HepG2 (cell line): Measurements from ENCODE around the gene SPIRE1. TPM values are rescaled to one million over a fixed set of nuclear protein-coding genes. Genes with fewer than 3 reads are reported as not detected.

ENCODE experiments used
- EP300 ChIP-seq, 3 experiments: sonication (generic) in 1 of 3; formaldehyde crosslinking in 1 of 3; IDR thresholded peaks; 2 replicates each; pipeline versions ENCODE4 v1.5.1 to v1.6.1; 2011 to 2020; ENCODE audit warnings: low read depth in 2 of 3, low read length in 2 of 3, borderline replicate concordance in 1 of 3, improper control_type of control experiment in 1 of 3, mild to moderate bottlenecking in 1 of 3, missing genetic modification reagents in 1 of 3, moderate library complexity in 1 of 3
- GATAD1 ChIP-seq: IDR thresholded peaks from 2 replicates; pipeline ENCODE4 v1.6.1; 2016; ENCODE audit warnings: missing genetic modification reagents, missing compliant biosample characterization
- KAT7 ChIP-seq: IDR thresholded peaks from 2 replicates; pipeline ENCODE4 v1.6.1; 2018; ENCODE audit warnings: borderline replicate concordance, missing compliant biosample characterization
- LCORL ChIP-seq, 2 experiments: fragments of 450-650 bp in 1 of 2; sonication (generic) in 1 of 2; formaldehyde crosslinking in 1 of 2; IDR thresholded peaks; 2 replicates each; pipeline versions ENCODE4 v1.5.0 to v1.6.1; 2017 to 2020; ENCODE audit warnings: antibody characterized with exemption in 1 of 2, missing genetic modification reagents in 1 of 2
- MIER2 ChIP-seq: IDR thresholded peaks from 2 replicates; pipeline ENCODE4 v1.6.1; 2016; ENCODE audit warnings: missing biosample characterization, missing genetic modification reagents
- MIER3 ChIP-seq: IDR thresholded peaks from 2 replicates; pipeline ENCODE4 v1.6.1; 2016; ENCODE audit warnings: missing compliant biosample characterization, borderline replicate concordance
- NCOR1 ChIP-seq: fragments of 200-600 bp; sonication (generic); IDR thresholded peaks from 2 replicates; pipeline ENCODE4 v1.7.0; 2017; ENCODE audit warnings: antibody characterized with exemption, low read length, borderline replicate concordance
- NR2F6 ChIP-seq, 2 experiments: IDR thresholded peaks; 2 replicates each; pipeline ENCODE4 v1.6.1; 2016; ENCODE audit warnings: antibody characterized with exemption in 1 of 2, mild to moderate bottlenecking in 1 of 2
- RARG ChIP-seq: sonication (generic); formaldehyde crosslinking; IDR thresholded peaks from 2 replicates; pipeline ENCODE4 v1.4.0; 2020; ENCODE audit warnings: low read depth, mild to moderate bottlenecking, missing genetic modification reagents
- SKI ChIP-seq: fragments of 450-650 bp; IDR thresholded peaks from one replicate; pipeline ENCODE4 v1.6.1; 2018; ENCODE audit warnings: mild to moderate bottlenecking; ENCODE audit not compliant: partially characterized antibody
- SNAI1 ChIP-seq: sonication (generic); formaldehyde crosslinking; IDR thresholded peaks from 2 replicates; pipeline ENCODE4 v1.5.0; 2020; ENCODE audit warnings: mild to moderate bottlenecking, missing genetic modification reagents, borderline replicate concordance
- ZBTB40 ChIP-seq, 2 experiments: fragments of 450-650 bp in 1 of 2; sonication (generic) in 1 of 2; formaldehyde crosslinking in 1 of 2; IDR thresholded peaks; 2 replicates each; pipeline versions ENCODE4 v1.6.1 to v1.8.0; 2016 to 2022; ENCODE audit warnings: antibody characterized with exemption in 1 of 2, mild to moderate bottlenecking in 1 of 2, missing genetic modification reagents in 1 of 2
- ZBTB46 ChIP-seq: sonication (generic); formaldehyde crosslinking; IDR thresholded peaks from 2 replicates; pipeline ENCODE4 v1.4.0; 2020; ENCODE audit warnings: mild to moderate bottlenecking, missing genetic modification reagents, borderline replicate concordance
- ZNF44 ChIP-seq: sonication (generic); formaldehyde crosslinking; IDR thresholded peaks from 2 replicates; pipeline ENCODE4 v1.5.1; 2020; ENCODE audit warnings: mild to moderate bottlenecking, missing genetic modification reagents
- polyA plus RNA-seq, 8 experiments: library from polyadenylated mRNA; depleted of rRNA in 3 of 8; stranded (reverse) in 7 of 8; unstranded in 1 of 8; fragments of >200 nt; fragmentation: Illumina TruSeq in 4 of 8; extraction: Trizol in 4 of 8; gene quantifications; 2 replicates each; pipeline versions ENCODE4 v1.2.1 to v1.2.3, GENCODE V29; 2011 to 2016; ENCODE audit warnings: low read depth in 4 of 8, missing spikeins in 1 of 8, mixed read lengths in 1 of 8; ENCODE audit not compliant: insufficient read depth in 1 of 8
- total RNA-seq, 5 experiments: library from RNA; depleted of rRNA; stranded (reverse); fragments of >200 nt; fragmentation: Illumina TruSeq; extraction: Trizol; gene quantifications; 2 replicates each; pipeline ENCODE4 v1.2.3, GENCODE V29; 2016; ENCODE audit warnings: low read depth in 1 of 5
- TF ChIP-seq, protein P1 (sequence below): sonication (generic); formaldehyde crosslinking; IDR thresholded peaks from 2 replicates; pipeline ENCODE4 v1.4.0; 2020; ENCODE audit warnings: missing genetic modification reagents

The SPIRE1 gene
- total and polyA plus RNA-seq, 2 of the 13 experiments (the other 11 are each of a cell fraction or from before 2014, with no cell fraction given): 9.9 to 21.3 TPM

GRCh38 chr18:12595571-12596255, 62.2 kb downstream of the SPIRE1 start (continued):
- peak; percentile 94 for TF ChIP-seq NCOR1
- no peak for TF ChIP-seq SNAI1 (CRISPR knock-in tag)
- TF ChIP-seq GATAD1 (CRISPR knock-in tag): 0 out of 2 replicates have a peak, but pooled peaks have one; percentile 16
- TF ChIP-seq, protein P1, sequence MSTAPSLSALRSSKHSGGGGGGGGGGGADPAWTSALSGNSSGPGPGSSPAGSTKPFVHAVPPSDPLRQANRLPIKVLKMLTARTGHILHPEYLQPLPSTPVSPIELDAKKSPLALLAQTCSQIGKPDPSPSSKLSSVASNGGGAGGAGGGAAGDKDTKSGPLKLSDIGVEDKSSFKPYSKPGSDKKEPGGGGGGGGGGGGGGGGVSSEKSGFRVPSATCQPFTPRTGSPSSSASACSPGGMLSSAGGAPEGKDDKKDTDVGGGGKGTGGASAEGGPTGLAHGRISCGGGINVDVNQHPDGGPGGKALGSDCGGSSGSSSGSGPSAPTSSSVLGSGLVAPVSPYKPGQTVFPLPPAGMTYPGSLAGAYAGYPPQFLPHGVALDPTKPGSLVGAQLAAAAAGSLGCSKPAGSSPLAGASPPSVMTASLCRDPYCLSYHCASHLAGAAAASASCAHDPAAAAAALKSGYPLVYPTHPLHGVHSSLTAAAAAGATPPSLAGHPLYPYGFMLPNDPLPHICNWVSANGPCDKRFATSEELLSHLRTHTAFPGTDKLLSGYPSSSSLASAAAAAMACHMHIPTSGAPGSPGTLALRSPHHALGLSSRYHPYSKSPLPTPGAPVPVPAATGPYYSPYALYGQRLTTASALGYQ (CRISPR knock-in tag): peak; percentile 72
- peak; percentile 74; the same call in 1 of the 2 replicates for TF ChIP-seq MIER2 (CRISPR knock-in tag)
- peak; percentile 27 to 89; a peak in 2 of 4 replicates for TF ChIP-seq EP300 (IDR thresholded peaks at IDR 0.05; ENCODE audit: low read depth in 2 of 2, low read length in 2 of 2)
- TF ChIP-seq EP300 (CRISPR knock-in tag; IDR thresholded peaks at IDR 0.05; ENCODE audit: borderline replicate concordance): peak; percentile 81
- TF ChIP-seq ZBTB46 (CRISPR knock-in tag): no peak
- TF ChIP-seq ZNF44 (CRISPR knock-in tag): no peak
- no peak for TF ChIP-seq RARG (CRISPR knock-in tag)
- peak; percentile 86 for TF ChIP-seq NR2F6 (IDR thresholded peaks at IDR 0.05)
- peak; percentile 87 for TF ChIP-seq NR2F6 (CRISPR knock-in tag; IDR thresholded peaks at IDR 0.05)
- 0 out of 2 replicates have a peak, but pooled peaks have one; percentile 45 for TF ChIP-seq KAT7 (CRISPR knock-in tag)
- TF ChIP-seq SKI: peak; percentile 77
- peak; percentile 34; the same call in 1 of the 2 replicates for TF ChIP-seq LCORL (IDR thresholded peaks at IDR 0.05)
- TF ChIP-seq LCORL (CRISPR knock-in tag; IDR thresholded peaks at IDR 0.05): no peak
- TF ChIP-seq MIER3 (CRISPR knock-in tag): peak; percentile 34; the same call in 1 of the 2 replicates
- TF ChIP-seq ZBTB40 (IDR thresholded peaks at IDR 0.05): no peak
- TF ChIP-seq ZBTB40 (CRISPR knock-in tag; IDR thresholded peaks at IDR 0.05): no peak
